GDM1 (cell line): Measurements from ENCODE around the gene AGBL3.

Experiments
- DNase-seq: peaks from one replicate; lab custom pipeline; 2025; lab: John Stamatoyannopoulos, UW

AGBL3 gene

DNA sequence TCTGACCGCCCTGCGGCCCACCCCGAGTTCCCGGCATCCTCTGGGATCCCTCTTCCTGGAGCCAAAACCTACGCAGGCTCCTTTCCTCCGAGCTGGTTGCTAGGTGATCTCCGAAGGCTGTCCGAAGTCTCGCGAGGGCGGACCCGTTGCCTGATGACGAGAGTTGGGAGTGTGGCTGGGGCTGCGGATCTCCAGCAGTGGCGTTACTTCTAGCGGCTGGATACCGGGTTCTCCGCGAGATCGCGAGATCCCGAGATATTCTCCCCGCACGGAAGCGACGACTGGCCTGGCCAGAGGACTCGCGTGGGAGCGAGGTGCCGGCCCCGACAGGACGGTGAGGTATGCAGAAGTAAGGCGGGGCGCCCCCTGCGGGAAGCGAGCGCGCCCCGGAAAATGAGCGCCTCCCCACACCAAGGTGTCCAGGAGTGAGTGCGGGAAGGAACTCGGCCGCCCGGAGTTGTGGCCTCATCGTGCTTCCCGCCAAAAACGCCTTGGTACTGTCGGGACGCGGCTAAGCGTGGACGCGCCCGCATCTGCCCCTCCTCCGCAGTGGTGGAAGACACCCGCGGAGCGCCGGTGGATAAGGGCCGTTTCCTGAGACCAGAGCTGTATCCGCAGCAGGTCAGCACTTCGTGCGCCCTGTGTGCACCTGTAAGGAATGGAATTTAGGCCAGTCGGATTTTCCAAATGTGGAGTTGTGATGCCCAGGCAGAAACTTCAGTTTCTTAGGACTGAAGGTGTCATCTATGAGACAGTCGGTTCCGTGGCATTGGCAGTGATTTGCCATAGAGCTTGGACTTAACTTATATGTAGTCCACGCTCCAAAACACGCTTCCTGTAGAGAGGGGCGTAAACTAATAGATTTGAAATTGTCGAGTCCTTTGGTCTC, at the start of gene AGBL3:
Gene AGBL3 (plus strand): TSS at position 146 of the 889 bp plus-strand sequence. CDS start 1,426 bp downstream, outside the sequence.
- peak; percentile 88 for DNase-seq

DNA sequence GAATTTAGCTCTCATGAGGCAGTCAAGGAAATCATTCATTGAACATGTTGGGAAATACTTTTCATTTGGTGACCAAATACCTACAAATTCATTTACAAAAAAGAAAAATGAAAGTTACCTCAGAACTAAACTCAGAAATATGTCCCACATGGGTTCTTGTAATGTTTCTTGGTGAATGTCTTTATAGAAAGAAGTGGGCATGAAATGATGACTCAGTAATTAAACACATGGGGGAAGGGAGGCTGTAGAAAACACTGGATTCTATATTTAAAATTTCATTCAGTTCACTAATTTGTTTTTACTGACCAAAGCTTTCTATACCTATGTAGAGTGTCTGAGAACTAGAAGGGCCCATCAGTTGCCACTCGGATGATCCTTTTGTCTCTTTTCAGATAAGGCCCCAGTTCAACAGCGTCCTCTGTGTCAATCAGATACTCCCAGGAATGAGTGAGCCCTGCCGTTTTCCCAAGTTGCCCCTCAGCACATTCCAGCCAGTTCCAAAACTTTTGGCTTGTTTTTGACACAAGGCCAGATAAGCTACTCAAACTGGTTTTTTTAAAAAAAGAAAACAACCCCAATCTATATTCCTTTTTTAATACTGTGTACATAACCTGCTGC, 49.3 kb upstream of the AGBL3 start:
- DNase-seq: no peak

DNA sequence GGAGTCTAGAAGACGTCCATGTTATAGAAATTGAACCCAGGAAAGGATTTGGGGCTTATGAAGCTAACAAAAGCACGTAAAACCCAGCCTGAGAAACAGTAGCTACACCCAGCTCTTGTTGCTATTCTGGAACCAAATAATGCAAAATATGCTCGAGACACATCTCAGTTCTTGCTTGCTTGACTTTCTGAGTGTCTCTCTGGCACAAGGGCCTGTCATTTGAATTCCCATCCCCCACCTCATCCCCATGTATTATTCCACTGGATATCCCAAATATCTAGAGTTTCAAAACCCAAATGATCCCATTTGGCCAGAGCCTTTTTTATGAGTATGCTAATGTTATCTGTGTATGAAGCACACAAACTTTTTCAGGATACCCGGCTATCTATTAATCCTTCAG, 48.2 kb upstream of the AGBL3 start:
- no peak for DNase-seq

DNA sequence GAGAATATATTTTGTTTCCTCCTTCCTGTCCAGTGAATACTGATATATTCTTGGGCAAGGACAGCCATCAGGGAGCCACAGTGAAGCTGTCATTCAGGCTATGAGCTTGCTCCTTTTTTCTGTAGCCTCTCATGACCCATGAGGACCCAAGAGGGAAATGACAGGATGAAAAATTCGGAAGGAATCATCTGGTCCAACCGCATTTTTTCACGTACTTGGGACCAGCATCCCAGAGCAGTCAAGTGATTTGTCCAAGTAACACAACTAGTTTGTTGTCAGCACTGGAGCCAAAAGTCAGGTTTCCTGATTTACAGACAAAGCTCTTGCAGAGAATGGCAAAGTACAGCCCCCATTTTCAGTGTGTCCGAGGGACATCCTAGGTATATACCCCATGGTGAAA, 47.2 kb upstream of the AGBL3 start:
- DNase-seq: no peak

DNA sequence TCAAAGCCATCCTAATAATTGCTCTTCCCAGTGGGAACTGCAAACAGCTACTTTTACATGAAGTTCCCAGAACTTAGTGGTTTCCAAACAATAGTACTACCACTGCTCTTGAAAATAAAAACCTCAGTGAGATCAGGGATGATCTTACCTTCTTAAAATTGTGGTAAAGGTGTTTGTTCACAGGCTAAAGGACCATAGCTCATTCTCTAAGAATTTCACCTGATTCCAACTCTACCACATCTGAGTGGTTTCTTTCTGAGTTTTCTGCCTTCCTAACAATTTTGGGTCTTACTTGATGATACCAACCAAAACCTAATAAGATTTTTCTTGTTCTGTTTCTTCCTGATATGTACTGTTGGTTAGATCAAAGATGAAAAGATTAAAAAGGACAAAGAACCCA, 45.6 kb upstream of the AGBL3 start:
- no peak for DNase-seq

DNA sequence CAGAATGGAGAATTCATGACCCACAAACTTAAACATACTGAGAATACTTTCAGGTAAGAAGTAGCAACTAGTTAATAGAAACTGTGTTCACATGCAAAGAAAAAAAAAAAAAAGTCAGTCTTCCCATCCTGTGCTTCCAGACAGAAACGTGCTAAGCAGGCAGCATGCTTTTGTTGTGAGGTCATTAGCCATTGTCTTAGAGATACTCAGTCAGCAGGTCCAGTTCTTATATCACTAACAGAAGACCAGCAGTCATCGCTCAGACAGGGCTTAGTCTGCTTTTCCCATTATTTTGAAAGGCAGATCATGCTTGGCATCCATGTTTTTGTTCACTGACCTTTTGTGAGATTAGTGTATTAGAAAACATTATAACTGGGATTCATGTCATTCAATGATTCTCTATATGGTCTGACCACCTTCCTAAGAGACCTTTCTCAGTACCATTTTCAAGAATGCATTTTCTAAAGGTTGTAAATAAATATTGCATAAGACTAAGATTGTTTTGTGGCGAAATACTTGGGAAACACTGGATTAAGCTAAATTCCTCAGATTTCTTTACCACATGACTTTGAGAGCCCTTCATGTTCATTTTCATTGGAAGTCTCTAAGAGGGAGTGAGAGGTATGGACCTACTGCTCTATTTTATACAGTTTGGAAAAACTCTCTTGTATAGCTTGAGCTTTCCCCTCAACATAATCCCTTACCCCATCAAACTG, 45.0 kb upstream of the AGBL3 start:
- DNase-seq: no peak

DNA sequence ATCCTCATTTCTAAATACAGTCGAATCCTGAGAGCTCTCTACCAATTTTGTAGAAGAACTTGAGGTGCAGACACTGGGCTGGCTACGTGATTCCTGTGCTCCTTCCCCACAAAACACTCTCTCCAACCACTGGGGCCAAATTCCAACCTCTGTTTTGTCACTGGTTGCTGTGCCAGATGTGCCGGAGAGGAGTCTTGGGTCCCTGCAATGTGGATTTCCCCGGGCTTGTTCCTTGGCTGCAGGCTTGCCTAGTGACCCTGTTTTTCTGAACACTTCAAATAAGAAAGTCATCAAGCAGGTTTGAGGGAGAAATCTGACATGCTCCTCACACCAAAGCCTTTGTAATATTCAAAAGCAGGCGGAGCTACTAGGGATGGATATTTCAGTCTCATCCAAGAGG, 44.4 kb upstream of the AGBL3 start:
- DNase-seq: no peak

DNA sequence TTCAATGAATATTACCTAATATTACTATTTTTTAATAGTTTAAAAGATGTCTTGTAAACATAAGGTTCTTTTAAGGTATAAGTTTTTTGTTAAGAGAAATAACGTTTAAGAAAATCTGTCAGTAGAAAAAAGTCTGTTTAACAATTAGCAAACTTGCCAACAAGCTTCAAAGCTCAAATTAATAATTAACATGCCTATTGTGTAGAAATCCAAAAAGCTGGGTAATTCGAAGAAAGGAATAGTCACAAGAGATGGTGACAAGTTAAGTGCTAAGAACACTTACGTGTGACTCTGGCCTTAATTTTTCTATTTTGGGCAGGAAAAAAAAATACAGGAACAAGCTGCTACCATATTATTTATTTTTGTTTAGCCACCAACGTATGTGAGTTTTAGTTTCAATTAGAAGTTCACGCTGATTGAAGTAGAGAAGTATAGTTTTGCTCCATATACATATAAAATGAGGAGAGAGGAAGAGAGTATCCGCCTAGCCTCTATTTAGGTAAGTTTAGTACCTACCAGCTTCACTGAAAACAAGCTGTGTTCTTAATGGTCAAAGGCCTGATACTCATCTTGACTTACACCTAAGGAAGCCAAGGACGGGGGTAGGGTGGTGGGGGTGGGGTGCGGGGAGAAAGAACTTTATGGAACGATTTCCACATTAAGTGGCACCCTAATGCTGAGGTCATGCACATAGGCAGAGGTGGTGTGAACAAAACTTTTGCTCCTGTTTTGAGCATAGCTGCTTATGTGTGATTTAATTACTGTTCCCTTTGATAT, 43.4 kb upstream of the AGBL3 start:
- no peak for DNase-seq

DNA sequence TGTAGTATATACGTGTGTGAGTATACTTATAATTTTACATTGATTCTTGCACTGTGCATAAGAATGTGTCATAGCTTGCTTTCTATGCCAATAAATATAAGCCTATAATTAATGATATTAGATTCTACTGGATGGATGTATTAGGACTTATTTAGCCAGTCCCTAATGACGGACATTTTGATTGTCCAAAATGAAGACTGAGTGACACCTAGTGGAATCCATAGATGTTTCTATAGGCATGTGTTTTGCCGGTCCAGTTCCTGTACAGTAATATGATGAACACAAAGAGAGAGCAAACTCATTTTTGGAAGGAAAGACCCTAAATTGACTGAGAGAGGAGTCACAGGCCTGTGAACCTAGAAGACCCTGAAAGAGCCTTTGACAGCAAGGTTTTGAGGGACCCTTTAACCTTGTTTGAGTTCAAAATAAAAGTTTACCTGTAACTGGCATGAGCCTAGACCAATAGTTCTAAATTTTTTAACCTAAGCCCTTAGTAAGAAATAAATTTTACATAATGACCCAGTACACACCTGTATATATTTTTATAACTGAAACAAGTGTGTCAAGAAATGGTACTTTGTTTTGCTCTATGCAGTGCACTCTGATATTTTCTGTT, 42.4 kb upstream of the AGBL3 start:
- no peak for DNase-seq

DNA sequence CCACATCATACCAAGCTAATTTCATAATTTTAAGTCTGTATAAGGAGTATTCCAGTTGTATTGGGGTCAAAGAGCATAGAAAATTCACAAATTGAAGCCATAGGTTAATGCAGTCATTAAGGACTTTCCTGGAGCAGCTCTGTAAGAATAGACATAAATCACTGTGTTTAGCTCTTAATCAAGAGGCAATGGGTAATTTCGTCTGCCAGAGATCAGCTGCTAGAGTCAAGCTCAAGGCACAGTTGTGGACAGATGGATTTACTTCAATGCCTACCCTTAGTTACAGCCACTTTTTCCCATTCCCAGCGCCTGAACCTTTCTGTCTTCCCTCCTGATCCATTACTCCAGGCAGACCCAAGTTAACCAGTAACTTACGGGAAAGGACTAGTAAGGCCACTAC, 40.6 kb upstream of the AGBL3 start:
- no peak for DNase-seq

DNA sequence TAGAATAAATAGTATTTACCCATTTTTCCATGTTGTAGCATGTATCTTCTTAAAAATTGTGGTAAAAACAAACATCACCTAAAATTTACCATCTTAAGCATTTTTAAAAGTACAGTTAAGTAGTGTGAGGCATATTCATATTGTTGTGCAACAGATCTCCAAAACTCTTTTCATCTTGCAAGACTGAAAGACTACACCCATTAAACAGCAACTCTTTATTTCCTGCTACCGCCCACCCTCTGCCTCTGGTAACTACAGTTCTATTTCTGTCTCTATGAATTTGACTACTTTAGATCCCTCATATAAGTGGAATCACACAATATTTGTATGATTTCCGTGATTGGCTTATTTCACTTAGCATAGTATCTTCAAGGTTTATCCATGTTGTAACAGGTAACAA, 40.0 kb upstream of the AGBL3 start:
- DNase-seq: no peak

DNA sequence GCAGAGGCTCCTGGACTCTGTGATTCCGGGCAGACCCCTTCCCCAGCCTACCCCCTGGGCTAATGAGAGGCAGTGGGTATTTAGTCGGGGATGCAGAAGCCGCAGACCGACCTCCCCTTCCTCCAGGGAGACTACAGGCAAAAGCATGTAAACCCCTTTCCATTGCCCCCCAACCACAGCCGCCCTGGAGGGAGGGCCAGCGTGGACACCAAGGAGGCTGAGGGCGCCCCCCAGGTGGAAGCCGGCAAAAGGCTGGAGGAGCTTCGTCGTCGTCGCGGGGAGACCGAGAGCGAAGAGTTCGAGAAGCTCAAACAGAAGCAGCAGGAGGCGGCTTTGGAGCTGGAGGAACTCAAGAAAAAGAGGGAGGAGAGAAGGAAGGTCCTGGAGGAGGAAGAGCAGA, 39.0 kb upstream of the AGBL3 start:
- no peak for DNase-seq

DNA sequence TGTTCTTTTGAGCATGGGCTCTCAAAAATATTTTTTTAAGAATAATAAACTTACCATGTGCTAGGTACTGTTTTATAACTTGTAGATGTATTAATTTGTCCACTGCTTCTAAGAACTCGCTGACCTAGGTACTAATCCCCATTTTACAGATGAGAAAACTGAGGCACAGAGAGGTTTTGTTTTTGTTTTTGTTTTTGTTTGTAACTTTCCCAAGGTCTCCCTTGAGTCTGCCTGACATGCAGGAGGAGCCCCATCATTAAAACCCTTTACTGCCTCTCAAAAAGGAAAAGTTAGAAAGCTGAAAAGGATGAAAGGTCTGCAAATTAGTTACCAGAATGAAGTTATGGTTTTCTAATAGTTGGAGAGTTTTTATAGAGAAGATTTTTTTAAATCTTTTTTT, 38.5 kb upstream of the AGBL3 start:
- no peak for DNase-seq

DNA sequence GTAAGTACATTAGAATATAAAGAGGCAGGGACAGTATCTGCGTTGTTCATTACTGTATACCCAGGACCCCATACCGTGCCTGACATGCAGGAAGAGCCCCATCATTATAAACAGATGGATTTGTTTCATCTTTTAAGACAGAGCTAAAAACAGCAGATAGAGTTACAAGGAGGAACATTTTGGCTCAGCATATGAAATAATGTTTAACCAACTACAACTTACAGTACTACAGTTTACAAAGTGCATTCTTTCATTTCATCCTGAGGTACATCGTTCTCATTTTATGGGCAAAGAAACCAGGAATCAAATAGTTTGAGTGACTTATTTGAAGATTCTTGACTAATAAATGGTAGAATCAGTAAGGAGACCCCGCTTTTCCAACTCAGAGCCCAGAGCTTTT, 38.1 kb upstream of the AGBL3 start:
- no peak for DNase-seq

DNA sequence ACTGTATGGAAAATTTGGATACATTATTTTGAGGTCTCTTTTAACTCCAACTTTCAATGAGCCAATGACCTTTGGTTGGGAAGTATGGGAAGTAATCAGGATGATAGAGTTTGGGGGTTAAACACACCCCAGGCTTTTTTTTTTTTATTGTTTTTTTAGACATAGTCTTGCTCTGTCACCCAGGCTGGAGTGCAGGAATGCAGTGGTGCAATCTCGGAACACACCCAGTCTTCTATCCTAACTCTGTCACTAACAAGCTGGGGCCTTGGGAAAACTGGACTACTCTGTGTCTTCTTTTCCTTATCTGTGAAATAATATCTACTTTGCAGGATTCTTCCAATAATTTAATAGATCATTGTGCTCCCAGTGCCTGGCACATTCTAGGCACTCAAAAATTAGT, 37.6 kb upstream of the AGBL3 start:
- no peak for DNase-seq

DNA sequence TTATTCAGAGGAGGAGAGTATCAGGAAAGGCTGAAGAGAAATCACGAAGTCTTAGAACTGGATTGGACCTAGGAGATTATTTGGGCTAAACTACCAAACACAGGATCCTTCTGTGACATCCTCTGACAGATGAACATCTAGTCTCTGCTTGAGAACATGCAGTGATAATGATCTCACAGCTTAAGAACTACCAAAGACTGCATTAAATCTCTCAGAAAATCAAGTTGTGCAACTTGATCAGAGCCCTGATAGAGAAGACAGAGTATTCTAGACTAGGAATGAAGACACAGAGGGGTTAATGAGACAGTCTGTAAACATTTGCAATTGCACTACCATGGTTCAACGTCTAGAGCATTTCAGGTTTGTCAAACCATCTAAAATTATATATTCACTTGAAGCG, 37.1 kb upstream of the AGBL3 start:
- DNase-seq: no peak

DNA sequence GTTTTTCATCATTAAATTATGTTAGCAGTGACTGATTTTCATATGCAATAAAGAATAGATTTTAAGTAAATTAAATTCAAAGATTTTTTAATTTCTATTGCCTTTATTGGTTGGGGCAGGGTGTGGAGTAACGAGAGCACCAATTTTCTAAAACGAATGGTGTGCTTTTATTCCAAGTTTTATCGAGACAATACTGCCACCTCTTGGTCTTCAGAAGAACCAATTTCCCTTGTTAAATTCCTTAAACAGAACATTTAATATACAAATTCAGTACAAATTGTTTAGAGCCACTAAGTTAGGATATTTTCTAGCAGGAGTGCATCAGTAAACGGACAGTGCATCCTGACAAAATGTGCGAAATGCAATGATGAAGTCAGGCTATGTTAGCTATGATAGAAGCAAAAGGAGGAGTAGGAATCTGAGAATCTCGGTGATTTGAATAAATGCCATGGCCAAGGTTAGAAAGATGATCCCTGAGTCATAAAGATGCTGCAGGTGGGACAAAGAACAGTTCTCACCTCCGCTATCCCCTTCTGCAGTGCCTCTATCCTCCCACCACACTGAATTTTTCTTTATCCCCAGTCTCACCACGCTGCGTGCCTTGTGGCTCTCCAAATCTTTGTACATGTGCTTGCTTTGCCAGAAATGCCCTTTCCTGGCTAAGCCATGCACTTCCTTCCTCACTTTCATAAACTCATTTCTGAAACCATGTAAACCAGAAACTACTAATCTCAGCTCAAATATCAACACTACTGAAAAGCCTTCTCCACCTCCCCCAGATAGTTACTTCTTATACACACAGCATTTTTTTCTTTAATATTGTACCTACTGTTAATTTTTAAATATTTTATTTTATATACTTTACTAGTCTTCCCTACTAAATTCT, 31.9 kb upstream of the AGBL3 start:
- peak; percentile 1 for DNase-seq

DNA sequence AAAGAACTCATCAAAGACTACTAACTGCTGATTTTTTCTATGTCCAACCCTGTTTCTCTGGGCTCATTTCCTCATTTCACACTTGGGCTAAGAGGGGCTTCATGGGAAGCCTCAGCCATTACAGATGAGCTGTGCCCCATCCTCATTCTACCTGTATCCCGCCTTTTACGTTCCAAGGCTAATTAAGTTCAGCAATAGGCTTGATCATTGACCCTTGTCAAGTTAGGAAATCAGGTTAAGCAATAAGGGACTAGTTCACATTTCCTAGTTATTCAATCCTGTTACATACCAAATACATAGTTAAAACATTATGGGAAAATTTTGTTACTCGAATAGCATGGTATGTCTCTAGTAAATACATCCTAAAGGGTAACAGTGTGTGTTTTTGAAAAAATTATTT, 29.3 kb upstream of the AGBL3 start:
- no peak for DNase-seq

DNA sequence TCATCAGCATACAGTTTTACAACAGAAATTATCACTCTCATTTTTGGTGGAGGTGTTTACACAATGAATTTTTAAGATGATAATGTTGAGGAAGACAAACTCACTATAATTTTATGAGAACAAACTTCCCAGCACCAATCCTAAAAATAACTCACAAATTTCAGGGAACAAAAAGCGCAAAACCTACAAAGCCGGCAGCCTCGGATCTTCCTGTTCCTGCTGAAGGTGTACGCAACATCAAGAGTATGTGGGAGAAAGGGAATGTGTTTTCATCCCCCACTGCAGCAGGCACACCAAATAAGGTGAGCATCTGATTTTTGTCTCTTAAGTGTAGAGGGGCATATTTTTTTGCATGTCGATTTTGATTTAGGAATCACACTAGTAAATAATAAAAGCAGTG, 26.5 kb upstream of the AGBL3 start:
- DNase-seq: no peak

DNA sequence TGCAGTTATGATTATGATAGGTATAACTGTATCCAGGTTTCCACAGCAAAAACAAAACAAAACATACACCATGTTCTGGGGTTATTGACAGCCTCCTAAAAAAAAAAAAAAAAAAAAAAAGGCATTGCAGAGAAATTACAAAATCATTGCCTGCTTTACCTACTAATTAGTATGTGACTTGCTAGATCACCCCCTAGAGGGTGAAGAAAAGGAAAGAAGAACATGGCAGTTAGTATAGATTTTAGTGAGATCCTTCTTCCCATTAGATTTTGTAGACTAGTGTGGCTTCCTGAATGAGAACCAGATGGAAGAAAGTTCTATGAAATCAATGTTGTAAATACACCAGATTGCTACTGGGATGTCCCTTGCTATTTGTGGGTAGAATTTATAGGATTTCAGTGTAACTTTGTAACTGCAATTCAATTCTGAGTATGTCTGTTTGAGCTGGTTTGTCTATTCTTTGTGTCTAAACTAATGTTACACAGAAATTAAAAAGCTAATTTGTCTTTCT, 24.0 kb upstream of the AGBL3 start:
- no peak for DNase-seq

DNA sequence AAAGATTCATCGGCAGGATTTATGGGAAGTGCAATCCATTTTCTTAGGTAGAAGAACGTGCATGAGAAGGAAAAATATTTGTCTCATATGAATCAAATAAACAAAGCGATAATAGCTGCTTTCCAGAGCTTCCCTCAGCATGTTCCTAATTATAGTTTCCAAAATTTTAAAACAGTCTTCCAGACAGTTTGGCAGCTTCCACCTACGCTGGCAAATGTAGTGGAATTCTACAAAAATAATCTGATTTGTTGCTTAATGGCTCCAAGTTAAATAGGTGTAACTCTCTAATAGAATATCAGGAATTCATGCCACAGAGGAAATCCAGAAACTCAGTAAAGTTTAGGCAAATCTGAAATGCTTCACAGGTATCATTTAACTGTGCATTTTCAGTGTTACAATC, 23.3 kb upstream of the AGBL3 start:
- DNase-seq: no peak
